ENCODE results near the gene HDAC4.

GRCh38 chr2:239073270-239073669 lies 327.6 kb downstream of the HDAC4 start:
- TF ChIP-seq EP300 (IDR thresholded peaks at IDR 0.05; ENCODE audit: borderline replicate concordance in 1 of 2, low read depth in 2 of 2, low read length in 2 of 2) (no peak), EGR1 (IDR thresholded peaks at IDR 0.05; ENCODE audit: borderline replicate concordance, low read depth, low read length) (no peak), SIRT6 (IDR thresholded peaks at IDR 0.05; ENCODE audit: low read length) (no peak)

Data from H1 (cell line).